ENCODE data around the gene MAP3K2. TPM values are rescaled to one million over a fixed set of nuclear protein-coding genes. Genes with fewer than 3 reads are reported as not detected.

MAP3K2 gene
- total RNA-seq, 1 donor from 2014 or later, result 71.0 TPM

DNA sequence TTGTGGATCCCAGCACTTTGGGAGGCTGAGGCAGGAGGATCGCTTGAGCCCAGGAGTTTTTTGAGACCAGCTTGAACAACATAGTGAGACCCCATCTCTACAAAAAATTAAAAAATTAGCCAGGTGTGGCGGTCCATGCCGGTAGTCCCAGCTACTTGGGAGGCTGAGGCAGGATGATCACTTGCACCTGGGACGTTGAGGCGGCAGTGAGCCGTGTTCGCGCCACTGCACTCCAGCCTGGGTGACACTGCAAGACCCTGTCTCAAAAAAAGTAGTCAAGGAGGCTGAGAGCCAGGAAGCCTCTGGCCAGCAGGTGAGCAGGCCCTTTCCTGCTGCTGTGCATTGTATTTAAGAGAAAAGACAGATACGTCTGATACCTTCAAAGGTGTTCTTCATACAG lies 19.3 kb upstream of the MAP3K2 start:
- DNase-seq (ENCODE audit: low spot score), result no peak

DNA sequence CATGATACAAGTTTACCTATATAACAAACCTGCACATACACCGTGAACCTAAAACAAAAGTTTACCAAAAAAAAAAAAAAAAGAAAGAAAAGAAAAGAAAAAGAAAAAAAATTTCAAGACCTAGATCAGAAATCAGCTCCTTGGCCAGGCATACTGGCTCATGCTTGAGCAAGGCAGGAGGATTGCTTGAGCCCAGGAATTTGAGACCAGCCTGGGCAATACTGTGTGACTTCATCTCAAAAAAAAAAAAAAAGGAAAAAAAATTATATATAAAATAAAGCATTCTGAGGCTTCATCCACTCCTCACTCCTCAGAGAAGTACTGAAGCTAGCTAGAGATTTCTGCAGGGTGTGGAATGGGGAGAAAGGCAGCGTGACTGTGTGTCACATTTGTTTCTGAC lies 18.7 kb upstream of the MAP3K2 start:
- no peak for DNase-seq (ENCODE audit: low spot score)

DNA sequence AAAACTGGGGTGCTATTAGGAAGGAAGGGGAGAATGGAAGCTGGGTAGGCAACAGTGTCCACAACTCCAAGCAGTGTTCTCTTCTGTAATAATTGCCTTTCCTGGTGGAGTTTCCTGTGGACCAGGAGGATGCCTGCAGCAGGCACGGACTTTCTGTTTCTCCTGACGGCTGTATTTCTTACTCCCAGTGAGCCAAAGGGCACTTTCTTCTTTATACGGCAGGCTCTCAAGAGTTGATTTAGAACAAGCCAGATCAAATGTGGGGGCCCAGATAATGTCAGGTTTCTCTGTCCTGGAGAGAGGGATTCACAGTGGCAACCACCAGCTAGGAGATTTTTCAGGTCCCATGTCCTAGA lies 17.5 kb upstream of the MAP3K2 start:
- DNase-seq (ENCODE audit: low spot score), result no peak

DNA sequence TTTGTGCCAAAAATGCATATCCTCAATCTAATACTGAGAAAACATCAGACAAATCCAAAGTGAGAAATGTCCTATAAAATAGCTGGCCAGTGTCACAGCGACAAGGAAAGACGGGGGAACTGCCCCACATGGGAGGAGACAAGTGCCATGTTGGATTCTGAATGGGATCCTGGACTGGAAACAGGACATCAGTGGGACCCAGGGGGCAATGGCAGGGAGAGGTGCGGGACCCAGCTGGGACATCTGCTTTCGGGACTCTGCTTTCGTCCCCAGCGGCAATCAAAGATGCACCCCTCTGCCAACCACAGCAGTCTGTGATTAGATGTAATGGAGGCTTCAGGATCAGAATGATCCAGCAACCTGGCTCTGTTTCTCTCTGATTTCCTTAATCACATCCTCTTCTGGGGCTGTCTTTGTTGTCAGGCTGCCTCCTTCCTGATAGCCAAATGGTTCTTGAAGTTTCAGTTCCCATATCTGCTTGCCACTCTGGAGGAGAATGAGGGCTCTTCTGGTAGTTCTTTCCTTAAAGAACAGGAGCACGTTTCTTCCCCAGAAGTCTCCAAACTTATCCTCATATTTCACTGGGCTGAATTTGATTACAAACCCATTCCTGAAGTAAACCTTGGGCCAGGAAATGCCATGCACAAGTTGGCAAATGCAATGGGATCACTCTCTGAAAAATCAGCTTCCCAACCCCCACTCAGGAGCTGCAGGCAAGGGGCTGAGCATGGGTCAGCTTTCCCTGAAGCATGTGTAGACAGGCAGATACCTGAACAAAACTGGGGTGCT lies 16.9 kb upstream of the MAP3K2 start:
- DNase-seq (ENCODE audit: low spot score), result no peak

DNA sequence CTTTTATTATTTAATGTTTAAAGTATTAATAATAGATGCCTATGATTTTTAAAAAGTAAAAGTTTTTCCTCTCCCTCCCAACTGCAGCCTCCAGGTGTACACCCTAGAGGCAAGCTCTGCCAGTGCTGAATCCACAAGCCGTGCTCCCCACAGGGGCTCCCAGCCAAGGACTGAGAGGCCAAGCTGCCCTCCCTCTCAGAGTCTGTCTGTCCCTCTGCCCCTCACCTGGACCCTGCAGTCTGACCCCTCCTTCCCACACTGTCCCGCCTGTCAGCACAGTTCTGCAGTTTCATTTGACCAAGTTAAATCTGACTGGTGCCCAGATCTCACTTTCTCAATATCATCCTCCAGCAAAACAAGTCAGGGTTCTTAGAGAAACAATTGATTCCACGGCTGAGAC lies 15.7 kb upstream of the MAP3K2 start:
- DNase-seq (ENCODE audit: low spot score), result no peak

DNA sequence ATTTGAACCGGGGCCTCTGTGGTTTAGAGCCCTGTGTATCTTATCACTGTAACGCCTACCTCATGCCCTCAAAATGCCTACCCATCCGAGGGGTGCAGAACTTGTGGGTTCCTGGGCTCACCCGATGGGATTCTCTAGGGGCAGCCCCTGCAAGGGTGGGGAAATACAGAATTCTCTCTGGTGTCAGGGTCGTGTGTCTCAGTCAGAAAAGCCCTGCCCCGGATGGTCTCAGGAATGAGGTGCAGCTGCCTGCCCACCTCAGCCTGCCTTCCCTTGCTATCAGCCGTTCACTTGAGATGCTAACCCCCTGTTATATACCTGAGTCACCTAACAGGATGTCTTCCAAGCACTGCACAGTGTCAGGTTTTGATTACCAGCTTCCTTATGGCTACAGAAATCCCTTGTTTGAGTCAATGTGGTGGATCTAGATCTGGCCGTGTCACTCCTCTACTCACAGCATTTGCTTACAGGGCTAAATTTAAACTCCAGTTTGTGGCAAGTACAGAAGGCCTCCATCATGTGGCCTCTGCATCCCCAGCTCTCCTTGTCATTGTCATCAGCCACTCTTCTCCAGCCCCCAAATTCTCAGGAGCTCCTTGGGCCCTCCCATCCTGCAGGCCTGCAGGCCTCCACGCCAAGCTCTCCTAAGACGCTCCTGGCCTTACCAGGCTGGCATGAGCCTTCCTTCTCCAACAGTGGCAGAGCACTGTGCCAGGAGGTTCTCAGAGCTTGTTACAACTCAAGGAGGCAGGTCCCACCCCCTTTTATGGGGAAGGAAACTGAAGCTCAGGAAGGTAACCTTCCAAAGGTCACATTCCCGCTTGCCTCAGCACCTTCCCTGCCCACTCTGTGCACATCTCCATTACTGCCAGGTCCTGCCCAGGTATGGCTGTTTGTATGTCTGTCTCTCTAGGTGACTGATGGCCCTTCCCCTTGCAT lies 14.3 kb upstream of the MAP3K2 start:
- no peak for DNase-seq (ENCODE audit: low spot score)

DNA sequence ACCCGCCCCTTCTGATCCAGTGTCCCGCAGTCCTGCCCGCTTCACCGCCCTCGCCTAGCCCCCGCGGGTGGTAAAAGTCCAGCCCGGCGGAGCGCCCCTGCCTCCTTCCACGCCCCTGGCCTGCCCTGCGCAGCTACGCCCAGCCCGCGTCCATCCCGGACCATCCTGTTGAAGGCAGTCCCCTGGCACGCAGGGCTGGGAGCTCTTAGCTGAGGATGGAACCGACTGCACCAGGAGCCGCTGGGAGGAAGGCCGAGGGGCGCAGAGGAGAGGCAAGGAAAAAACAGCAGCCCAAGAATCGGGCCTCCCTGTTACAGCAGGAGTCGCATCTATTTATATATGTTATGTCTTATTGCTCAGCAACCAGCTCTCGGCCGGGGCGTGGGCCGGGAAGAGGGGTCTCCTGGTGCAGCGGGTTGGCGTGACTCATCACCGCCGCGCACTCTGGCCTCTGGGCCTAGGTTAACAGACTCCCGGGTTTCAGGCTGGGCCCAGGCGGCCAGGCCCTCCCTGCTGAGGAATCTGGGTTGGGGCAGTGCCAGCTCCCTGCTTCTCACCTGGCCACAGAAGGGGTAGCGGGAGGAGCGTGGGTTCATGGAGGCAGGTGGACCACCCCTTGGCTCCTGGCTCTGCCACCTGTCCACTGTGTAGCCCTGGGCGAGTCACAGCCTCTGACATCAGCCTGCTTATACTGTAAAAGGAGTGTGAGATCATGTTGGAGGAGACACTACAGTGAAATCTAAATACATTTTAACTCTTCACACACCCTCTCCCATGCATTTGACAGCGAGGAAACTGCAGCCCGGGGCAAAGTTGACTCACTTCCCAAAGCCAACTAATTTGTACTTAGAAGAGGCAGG lies 13.4 kb upstream of the MAP3K2 start:
- DNase-seq (ENCODE audit: low spot score), result peak; percentile 57

DNA sequence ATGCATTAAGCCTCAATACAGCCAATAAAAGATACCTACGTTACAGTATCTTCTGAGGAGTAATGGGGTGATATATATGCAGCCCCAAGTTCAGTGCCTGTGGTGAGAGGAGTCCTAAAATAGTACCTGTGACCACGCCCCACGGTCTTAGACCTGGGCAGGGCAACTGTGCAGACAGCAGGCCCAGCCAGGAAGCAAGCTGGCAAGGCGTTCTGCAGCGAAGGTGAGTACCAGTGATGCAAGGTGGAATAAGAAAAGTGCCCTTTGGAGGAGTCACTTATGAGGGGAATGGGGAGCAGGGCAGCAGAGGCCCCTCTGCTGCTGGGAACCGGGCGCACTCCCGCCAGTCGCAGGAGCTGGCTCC lies 12.7 kb upstream of the MAP3K2 start:
- DNase-seq (ENCODE audit: low spot score), result no peak

DNA sequence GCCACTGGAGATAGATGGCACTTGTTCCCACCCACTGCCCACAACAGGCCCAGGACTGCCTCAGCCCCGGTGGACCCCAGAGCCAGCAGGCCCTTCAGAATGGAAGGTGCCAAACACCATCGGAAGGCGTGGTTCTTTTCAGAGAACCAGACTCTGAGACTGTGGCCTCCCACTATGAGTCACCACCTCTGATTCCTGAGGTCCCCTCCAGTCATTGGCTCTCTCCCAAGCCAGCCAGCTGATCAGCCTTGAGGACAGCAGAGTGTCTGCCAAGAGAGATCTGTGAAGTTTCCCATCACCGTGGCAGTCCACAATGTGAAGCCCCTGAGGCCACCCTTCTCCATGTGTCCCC lies 10.4 kb upstream of the MAP3K2 start:
- peak; percentile 92 for DNase-seq (ENCODE audit: low spot score)

DNA sequence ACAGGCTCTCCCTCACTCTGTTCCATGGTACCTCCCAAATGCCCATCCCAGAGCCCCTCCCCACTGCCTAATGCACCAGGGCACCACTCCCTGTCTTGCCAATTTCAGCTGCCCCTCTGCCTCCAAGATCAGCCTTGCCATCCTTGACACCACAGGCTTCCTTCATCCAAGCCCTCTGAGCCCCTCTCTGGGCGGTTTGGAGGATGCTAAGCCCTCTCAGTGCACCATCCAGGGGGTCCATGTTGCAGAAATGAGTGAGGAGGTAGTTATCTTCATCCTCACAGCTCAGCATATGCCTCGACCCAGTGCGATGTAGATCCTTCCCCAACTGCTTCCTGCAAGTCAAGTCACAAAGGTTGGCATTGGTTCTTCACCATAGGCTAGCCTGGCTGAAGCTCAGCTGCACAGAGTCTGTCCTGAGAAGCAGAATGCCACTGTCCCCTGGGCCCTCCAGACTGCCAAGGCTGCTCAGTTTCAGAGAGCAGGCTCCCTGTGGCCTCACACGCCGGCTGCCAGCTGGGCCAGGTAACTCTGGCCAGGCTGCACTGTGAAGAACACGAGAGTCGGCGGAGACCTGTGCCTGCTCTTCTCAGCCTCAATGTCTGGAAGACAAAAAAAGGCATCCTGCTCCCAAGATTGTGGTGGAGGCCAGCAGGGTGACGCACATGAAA lies 9.9 kb upstream of the MAP3K2 start:
- no peak for DNase-seq (ENCODE audit: low spot score)

DNA sequence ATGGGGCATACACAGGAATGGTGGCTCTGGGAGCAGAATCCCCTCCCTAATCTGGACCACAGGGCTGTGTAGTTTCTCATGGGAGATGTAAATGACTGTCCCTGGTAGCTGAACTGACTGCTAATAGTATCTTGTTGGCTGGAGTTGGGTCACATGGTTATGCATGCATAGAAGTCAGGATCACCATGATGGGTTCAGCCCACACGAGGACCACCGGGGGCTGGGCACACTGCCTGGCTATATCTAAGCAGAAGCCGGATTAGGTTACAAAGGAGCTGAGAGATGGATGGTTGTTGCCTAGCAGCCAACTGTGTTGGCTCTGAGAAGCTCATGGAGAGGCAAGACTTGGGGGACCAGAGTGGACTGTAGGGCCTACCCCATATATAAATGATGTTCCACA lies 6.7 kb upstream of the MAP3K2 start:
- DNase-seq (ENCODE audit: low spot score), result no peak

DNA sequence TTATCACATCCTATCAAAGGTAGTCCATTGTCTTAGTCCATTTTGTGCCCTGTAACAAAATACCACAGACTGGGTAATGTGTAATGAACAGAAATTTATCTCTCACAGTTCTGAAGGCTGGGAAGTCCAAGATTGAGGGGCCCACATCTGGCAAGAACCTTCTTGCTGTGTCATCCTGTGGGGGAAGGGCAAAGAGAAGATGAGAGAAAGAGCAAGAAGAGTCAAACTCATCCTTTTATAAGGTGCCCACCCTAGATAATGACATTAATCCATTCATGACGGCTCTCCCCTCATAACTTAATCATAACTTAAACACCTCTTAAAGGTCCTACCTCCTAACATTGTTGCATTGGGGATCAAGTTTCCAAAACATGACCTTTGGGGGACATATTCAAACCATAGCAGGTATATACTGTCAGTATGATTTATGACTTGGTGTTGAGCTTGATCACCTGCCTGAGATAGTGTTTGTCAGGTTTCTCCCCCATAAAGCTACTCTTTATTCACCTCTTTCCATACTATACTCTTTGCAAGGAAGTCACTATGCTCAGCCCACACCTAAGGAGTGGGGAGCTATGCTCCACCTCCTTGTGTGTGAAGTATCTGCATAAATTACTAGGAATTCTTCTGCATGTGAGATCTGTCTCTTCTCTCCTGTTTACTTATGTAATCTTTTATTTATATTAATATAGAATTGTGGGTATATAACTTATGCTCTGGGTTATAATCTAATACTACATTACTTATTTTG lies 5.2 kb upstream of the MAP3K2 start:
- DNase-seq (ENCODE audit: low spot score), result no peak

DNA sequence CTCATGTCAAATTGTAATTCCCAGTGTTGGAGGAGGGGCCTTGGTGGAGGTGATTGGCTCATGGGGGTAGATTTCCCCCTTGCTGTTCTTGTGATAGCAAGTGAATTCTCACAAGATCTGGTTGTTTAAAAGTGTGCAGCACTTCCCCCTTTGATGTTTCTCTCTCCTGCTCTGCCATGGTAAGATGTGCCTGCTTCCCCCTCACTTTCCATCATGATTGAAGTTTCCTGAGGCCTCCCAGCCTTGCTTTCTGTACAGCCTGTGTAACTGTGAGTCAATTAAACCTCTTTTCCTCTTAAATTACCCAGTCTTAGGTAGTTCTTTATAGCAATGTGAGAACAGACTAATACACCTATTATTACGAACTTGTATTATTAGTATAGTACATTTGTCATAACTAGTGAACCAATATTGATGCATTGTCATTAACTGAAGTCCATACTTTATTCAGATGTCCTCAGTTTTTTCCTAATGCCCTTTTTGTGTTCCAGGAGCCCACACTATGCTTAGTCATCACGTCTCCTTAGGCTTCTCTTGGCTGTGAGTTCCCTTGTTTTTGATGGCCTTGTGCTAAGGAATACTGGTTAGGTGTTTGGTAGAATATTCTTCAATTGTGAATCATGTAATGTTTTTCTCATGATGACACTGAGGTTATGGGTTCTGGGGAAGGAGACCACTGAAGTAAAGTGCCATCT lies 4.5 kb upstream of the MAP3K2 start:
- no peak for DNase-seq (ENCODE audit: low spot score)

DNA sequence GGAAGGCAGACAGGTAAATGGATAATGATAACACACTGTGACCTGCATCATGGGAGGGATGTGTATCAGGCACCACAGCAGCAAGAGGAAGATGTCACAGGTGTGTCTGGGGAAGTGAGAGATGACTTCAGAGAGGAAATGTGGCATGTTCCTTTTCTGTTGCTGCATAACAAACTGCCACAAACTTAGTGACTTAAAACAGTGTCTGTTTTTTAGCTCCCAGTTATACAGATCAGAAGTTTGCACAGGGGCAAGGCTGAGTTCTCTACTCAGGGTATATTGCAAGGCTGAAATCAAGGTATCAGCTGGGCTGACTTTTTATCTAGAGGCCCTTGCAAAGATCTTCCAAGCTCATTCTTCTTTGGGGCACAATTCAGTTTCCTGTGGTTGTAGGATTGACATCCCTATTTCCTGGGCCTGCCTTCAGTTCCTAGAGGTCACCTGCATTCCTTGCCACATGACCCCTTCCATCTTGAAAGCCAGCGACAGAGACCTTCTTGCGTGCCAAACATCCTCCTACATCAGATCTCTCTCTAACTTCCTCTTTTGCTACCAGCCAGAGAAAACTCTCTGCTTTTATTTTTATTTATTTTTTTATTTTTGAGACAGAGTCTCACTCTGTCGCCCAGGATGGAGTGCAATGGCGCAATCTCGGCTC lies 2.1 kb upstream of the MAP3K2 start:
- DNase-seq (ENCODE audit: low spot score), result no peak

DNA sequence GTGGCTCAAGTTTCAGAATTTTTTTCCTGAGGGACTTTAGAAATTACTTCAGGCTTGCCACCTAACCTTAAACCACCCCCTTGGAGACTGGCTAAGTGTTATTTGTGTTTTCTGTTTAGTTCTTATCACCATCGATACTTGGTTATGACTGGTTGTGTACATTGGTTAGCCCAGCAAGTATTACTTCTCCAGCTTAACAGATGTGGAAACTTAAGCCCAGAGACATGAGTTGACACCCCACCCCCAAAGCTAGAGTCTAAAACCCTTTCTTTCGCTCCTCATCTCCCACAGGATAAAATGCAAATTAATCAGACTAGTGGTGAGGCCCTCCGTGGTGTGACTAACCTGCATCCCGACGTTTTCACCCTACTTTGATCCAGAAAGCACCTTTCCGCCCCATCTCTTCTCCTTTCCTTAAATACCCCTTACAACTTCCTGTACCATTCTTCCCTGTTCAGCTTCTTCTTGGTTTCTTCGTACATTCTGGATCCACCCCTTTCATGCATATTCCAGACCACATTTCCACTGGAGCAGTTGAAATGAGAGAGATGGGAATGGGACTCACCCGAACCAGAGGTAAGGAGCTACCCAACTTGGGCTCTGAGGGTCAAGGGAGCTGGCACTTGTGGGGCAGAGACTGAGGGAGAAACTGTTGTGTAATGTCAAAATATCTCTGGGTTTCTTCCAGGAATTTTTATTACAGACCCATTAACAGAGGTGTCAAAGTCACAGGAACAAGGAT lies 819 bp upstream of the MAP3K2 start:
- no peak for DNase-seq (ENCODE audit: low spot score)

DNA sequence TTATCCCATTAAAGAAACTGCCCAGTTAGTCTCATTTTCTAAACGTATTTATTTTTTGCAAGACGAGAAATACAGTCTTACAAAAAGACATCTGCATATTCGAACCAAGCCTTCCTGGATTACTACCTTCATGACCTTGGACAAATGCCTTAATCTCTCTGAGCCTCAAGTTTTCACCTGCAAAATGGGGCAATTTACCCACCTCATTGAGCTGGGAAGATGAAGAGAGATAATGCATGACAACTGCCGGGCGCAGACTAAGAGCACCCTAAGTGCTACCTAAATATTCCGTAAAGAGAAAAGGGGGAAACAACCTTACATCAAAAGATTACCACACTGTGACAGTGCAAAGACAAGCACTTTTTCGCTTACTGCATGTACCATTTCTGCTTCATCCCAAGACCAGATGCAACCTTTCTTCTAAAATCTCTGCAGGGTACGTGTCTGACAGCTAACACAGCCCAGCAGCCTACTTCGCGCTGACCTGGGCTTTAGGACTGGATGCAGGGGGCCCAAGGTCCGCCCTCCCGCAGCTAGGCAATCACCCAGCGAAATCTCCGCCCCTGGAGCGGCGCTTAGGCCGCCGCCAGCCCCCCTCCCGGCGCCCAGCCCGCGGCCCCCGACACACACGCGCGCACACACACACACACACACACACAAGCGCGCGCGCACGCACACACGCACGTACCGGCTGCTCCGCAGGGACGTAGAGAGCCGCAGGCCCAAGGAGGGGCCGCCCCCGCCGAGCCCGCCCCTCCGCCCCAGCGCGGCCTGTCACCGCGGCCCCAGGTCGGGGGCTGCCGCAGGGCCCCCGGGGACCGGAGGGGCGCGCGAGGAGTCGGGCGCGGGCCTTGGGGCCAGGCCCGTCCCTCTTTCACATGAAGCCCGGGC lies 766 bp downstream of the MAP3K2 start:
- peak; percentile 74 for DNase-seq (ENCODE audit: low spot score)

DNA sequence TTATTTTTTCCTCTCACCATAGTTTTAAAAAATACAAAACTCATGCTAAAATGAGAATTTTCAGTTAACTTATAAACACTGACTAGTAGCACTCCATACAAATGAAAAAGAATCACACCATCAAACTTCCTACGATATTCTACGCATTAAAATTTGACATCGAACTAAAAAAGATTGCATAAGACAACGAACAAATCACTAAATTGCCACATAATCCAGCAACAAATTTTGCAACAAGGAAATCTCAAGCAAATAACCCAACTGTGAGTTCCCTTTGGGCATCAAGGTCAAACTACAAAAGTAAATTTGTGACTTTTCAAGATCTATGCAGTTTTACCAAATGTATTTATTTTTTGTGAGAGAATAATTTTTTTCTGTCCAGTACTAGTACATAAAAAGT lies 1.5 kb downstream of the MAP3K2 start:
- DNase-seq (ENCODE audit: low spot score), result no peak

DNA sequence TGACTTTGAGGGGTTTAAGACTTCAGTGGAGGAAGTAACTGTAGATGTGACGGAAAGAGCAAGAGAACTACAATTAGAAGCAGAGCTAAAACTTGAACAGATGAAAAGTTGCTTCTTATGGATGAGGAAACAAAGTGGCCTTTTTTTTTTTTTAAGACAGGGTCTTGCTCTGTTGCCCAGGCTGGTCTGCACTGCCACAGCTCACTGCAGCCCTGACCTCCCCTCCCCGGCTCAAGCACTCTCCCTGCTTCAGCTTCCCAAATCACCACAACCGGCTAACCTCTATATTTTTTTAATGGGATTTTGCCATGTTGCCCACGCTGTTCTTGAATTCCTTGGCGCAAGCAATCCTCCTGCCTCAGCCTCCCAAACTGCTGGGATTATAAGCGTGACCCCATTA lies 3.2 kb downstream of the MAP3K2 start:
- no peak for DNase-seq (ENCODE audit: low spot score)

Data from mucosa of gallbladder (tissue), 1 donor.